Right lobe of liver (tissue), 6 donors: ENCODE measurements around the gene DHCR24. TPM values are rescaled to one million over a fixed set of nuclear protein-coding genes. Genes with fewer than 3 reads are reported as not detected.

Experiments
- ATAC-seq, 4 donors: fragments of 200-7000 bp; cut with Tn5 transposase; one replicate each; pipeline ENCODE4 v1.9.1; 2020; ENCODE audit warnings: mild to moderate bottlenecking in 4 of 4, moderate library complexity in 4 of 4
- DNase-seq, 3 donors: peaks; one replicate each; pipeline ENCODE4 v3.0.0-alpha.2; 2020
- H3K27ac ChIP-seq, 3 donors: fragments of 200-600 bp; one replicate each; pipeline ENCODE4 v1.8.0; 2022
- H3K27me3 ChIP-seq, 2 donors: fragments of 200-600 bp; one replicate each; pipeline ENCODE4 v1.8.0; 2022
- H3K36me3 ChIP-seq, 4 donors: fragments of 200-600 bp; sonication (generic) in 1 of 4; one replicate each; pipeline versions ENCODE4 v1.5.1 to v1.8.0; 2017 to 2022; ENCODE audit warnings: control low read depth in 1 of 4
- H3K4me1 ChIP-seq, 4 donors: fragments of 200-600 bp; sonication (generic) in 1 of 4; one replicate each; pipeline versions ENCODE4 v1.5.1 to v1.8.0; 2017 to 2022; ENCODE audit warnings: control low read depth in 1 of 4
- H3K4me3 ChIP-seq, 3 donors: fragments of 200-600 bp; one replicate each; pipeline ENCODE4 v1.8.0; 2022
- H3K9me3 ChIP-seq, 4 donors: fragments of 200-600 bp; sonication (generic) in 1 of 4; one replicate each; pipeline versions ENCODE4 v1.5.1 to v1.8.0; 2017 to 2022; ENCODE audit warnings: control low read depth in 1 of 4
- CTCF ChIP-seq, 4 donors: fragments of 200-600 bp in 3 of 4; fragments of 450-650 bp in 1 of 4; IDR thresholded peaks; one replicate each; pipeline versions ENCODE4 v1.5.1 to v1.8.0; 2016 to 2022; ENCODE audit warnings: antibody characterized with exemption in 4 of 4, mild to moderate bottlenecking in 2 of 4
- POLR2A ChIP-seq: fragments of 450-650 bp; IDR thresholded peaks from one replicate; pipeline ENCODE4 v1.6.1; 2017; ENCODE audit warnings: antibody characterized with exemption, mild to moderate bottlenecking
- WGBS: methylation state at CpG from one replicate; pipeline ENCODE4 v1.1.6; 2018; ENCODE audit warnings: low coverage, low lambda C conversion rate; ENCODE audit not compliant: insufficient coverage; ENCODE audit errors: missing lambda C conversion rate; 5-methylcytosine and 5-hydroxymethylcytosine counted together
- intact Hi-C, 2 donors: fragments of 100-400 bp; cut with DNase I; formaldehyde crosslinking; loops; one replicate each; pipeline versions ENCODE4 v1.11.2 to v1.14.1; 2022
- total RNA-seq, 6 experiments: library from RNA; depleted of rRNA in 2 of 6; stranded (reverse); fragments of >200 nt in 2 of 6; fragmentation: NEBNext Ultra II Directional in 3 of 6; extraction: Animal tissue kit (Norgen Biotek cat#: 25700) in 3 of 6; gene quantifications; one replicate each; pipeline versions ENCODE4 v1.1.0 to v1.2.4, GENCODE V29; 2016 to 2023
- donor health status: DM: no; HTN: yes; CAD: no.
- donor health status: DM: no; HTN: no; CAD: no.
- donor health status: DM: no; HTN: no; CAD: no.
- donor health status: DM: no; HTN: yes; CAD: no.
- donor health status: DM: no; HTN: yes; CAD: no.

The DHCR24 gene
- total RNA-seq, 6 experiments from 2014 or later: 319 to 1,976 (median 596) TPM

- TF ChIP-seq POLR2A (no peak), CTCF (IDR thresholded peaks at IDR 0.05) (no peak)
- H3K27ac ChIP-seq: no peak overlapping the region
- no peak for DNase-seq
- intact Hi-C loops: no loop called here
- no peak for ATAC-seq
- no peaks in the 10 kb centered on the region for H3K9me3 ChIP-seq
- 85% methylated on average over 2 of the region's 10 CpGs for WGBS
- H3K27me3 ChIP-seq: no peaks in the 10 kb centered on the region
- no peak overlapping the region for H3K4me3 ChIP-seq
- H3K4me1 ChIP-seq: peaks cover 0 to 1% (median 0%) of the 10 kb centered on the region in 4 donors
- no peaks in the 10 kb centered on the region for H3K36me3 ChIP-seq
Measured at GRCh38 chr1:54842206-54842915, 44.6 kb downstream of the DHCR24 start.

- Histone ChIP-seq H3K36me3 (no peaks in the 10 kb centered on the region), H3K4me3 (no peak overlapping the region), H3K27me3 (no peaks in the 10 kb centered on the region), H3K27ac (no peak overlapping the region), H3K4me1 (no peaks in the 10 kb centered on the region), H3K9me3 (no peaks in the 10 kb centered on the region)
- 13% methylated on average over 1 of the region's 2 CpGs for WGBS
- TF ChIP-seq CTCF (IDR thresholded peaks at IDR 0.05) (no peak), POLR2A (no peak)
- DNase-seq (no peak), ATAC-seq (no peak)
- intact Hi-C loops: no loop called here
Measured at GRCh38 chr1:54839824-54840223, 47.2 kb downstream of the DHCR24 start.

GRCh38 chr1:54838565-54839180 is 48.3 kb downstream of the DHCR24 start:
- ATAC-seq: no peak
- 83% methylated on average over 3 of the region's 5 CpGs for WGBS
- no peaks in the 10 kb centered on the region for H3K4me1 ChIP-seq
- peak in 1 of 3 donors; percentile 28 for DNase-seq
- H3K4me3 ChIP-seq: no peak overlapping the region
- H3K27ac ChIP-seq: no peak overlapping the region
- no peaks in the 10 kb centered on the region for H3K27me3 ChIP-seq
- no peaks in the 10 kb centered on the region for H3K36me3 ChIP-seq
- TF ChIP-seq CTCF (IDR thresholded peaks at IDR 0.05) (no peak), POLR2A (no peak)
- intact Hi-C loops: no loop called here
- no peaks in the 10 kb centered on the region for H3K9me3 ChIP-seq

- no peak overlapping the region for H3K4me3 ChIP-seq
- H3K27me3 ChIP-seq: no peaks in the 10 kb centered on the region
- ATAC-seq (peak in 1 of 4 donors; percentile 32), DNase-seq (peak in 1 of 3 donors; percentile 19)
- H3K27ac ChIP-seq: no peak overlapping the region
- TF ChIP-seq POLR2A (no peak), CTCF (IDR thresholded peaks at IDR 0.05) (no peak)
- intact Hi-C loops: no loop called here
- H3K9me3 ChIP-seq: no peaks in the 10 kb centered on the region
- 43% methylated on average over 4 of the region's 6 CpGs for WGBS
- no peaks in the 10 kb centered on the region for H3K36me3 ChIP-seq
- H3K4me1 ChIP-seq: no peaks in the 10 kb centered on the region
Measured at GRCh38 chr1:54837002-54837853, 49.8 kb downstream of the DHCR24 start.
